ENCODE results near the gene CEP89.
"Not testable (repeated sequence)": the region's sequence is repeated elsewhere in the genome, so short reads cannot be mapped to it uniquely, and the experiment has no call there.

The CEP89 gene

GRCh38 chr19:33005440-33005839, 33.7 kb upstream of the CEP89 start:
- Histone ChIP-seq H4K20me1 (ENCODE audit: insufficient read depth, low read length) (no peaks in the 10 kb centered on the region), H3K79me2 (ENCODE audit: insufficient read depth, low read length) (no peaks in the 10 kb centered on the region), H2AFZ (ENCODE audit: low read length) (no peak overlapping the region), H3K36me3 (ENCODE audit: insufficient read depth, low read length) (0 out of 2 replicates have a peak, but pooled peaks cover 3% of the 10 kb centered on the region), H3K27ac (ENCODE audit: low read depth, low read length, poor library complexity, severe bottlenecking) (no peak overlapping the region), H3K9me2 (ENCODE audit: low read depth, low read length) (no peaks in the 10 kb centered on the region), H3K4me3 (ENCODE audit: low read depth, low read length, poor library complexity, severe bottlenecking) (no peak overlapping the region), H3K9me3 (ENCODE audit: low read length) (no peaks in the 10 kb centered on the region), H3K9ac (ENCODE audit: low read length) (no peak overlapping the region), H3K4me1 (ENCODE audit: insufficient read depth, low read length, severe bottlenecking) (peaks cover 3% of the 10 kb centered on the region), H3K27me3 (ENCODE audit: insufficient read depth, low read length) (no peaks in the 10 kb centered on the region), H3F3A (ENCODE audit: insufficient read depth, low read length) (no peaks in the 10 kb centered on the region), H3K4me2 (ENCODE audit: low read length) (no peak overlapping the region)
- no peak for TF ChIP-seq CTCF (IDR thresholded peaks at IDR 0.05; ENCODE audit: low read length)
- TF ChIP-seq EZH2 (IDR thresholded peaks at IDR 0.05; ENCODE audit: borderline replicate concordance, low read length): no peak

GRCh38 chr19:33003424-33004024, 31.8 kb upstream of the CEP89 start:
- H3K9me3 ChIP-seq (ENCODE audit: low read length); H3K4me2 ChIP-seq (ENCODE audit: low read length); H3K4me3 ChIP-seq (ENCODE audit: low read depth, low read length, poor library complexity, severe bottlenecking); H3K79me2 ChIP-seq (ENCODE audit: insufficient read depth, low read length); H3F3A ChIP-seq (ENCODE audit: insufficient read depth, low read length); H4K20me1 ChIP-seq (ENCODE audit: insufficient read depth, low read length); H2AFZ ChIP-seq (ENCODE audit: low read length); H3K27ac ChIP-seq (ENCODE audit: low read depth, low read length, poor library complexity, severe bottlenecking); H3K4me1 ChIP-seq (ENCODE audit: insufficient read depth, low read length, severe bottlenecking); H3K9me2 ChIP-seq (ENCODE audit: low read depth, low read length); H3K27me3 ChIP-seq (ENCODE audit: insufficient read depth, low read length); H3K9ac ChIP-seq (ENCODE audit: low read length); H3K36me3 ChIP-seq (ENCODE audit: insufficient read depth, low read length): not testable (repeated sequence)

GRCh38 chr19:33002126-33002865, 30.5 kb upstream of the CEP89 start:
- not testable (repeated sequence) for H3K4me1 ChIP-seq (ENCODE audit: insufficient read depth, low read length, severe bottlenecking); H3F3A ChIP-seq (ENCODE audit: insufficient read depth, low read length); H3K27ac ChIP-seq (ENCODE audit: low read depth, low read length, poor library complexity, severe bottlenecking); H3K27me3 ChIP-seq (ENCODE audit: insufficient read depth, low read length); H2AFZ ChIP-seq (ENCODE audit: low read length); H3K4me3 ChIP-seq (ENCODE audit: low read depth, low read length, poor library complexity, severe bottlenecking); H3K4me2 ChIP-seq (ENCODE audit: low read length); H3K9ac ChIP-seq (ENCODE audit: low read length); H4K20me1 ChIP-seq (ENCODE audit: insufficient read depth, low read length); H3K9me2 ChIP-seq (ENCODE audit: low read depth, low read length); H3K79me2 ChIP-seq (ENCODE audit: insufficient read depth, low read length); H3K9me3 ChIP-seq (ENCODE audit: low read length); H3K36me3 ChIP-seq (ENCODE audit: insufficient read depth, low read length)

GRCh38 chr19:33000910-33001309, 29.2 kb upstream of the CEP89 start:
- Histone ChIP-seq H3K4me1 (ENCODE audit: insufficient read depth, low read length, severe bottlenecking) (peaks cover 6% of the 10 kb centered on the region), H3K4me3 (ENCODE audit: low read depth, low read length, poor library complexity, severe bottlenecking) (no peak overlapping the region), H3K36me3 (ENCODE audit: insufficient read depth, low read length) (no peaks in the 10 kb centered on the region), H3F3A (ENCODE audit: insufficient read depth, low read length) (no peaks in the 10 kb centered on the region), H3K9ac (ENCODE audit: low read length) (no peak overlapping the region), H3K27me3 (ENCODE audit: insufficient read depth, low read length) (no peaks in the 10 kb centered on the region), H4K20me1 (ENCODE audit: insufficient read depth, low read length) (no peaks in the 10 kb centered on the region), H3K4me2 (ENCODE audit: low read length) (no peak overlapping the region), H3K27ac (ENCODE audit: low read depth, low read length, poor library complexity, severe bottlenecking) (no peak overlapping the region), H3K9me2 (ENCODE audit: low read depth, low read length) (no peaks in the 10 kb centered on the region), H3K9me3 (ENCODE audit: low read length) (no peaks in the 10 kb centered on the region), H3K79me2 (ENCODE audit: insufficient read depth, low read length) (no peaks in the 10 kb centered on the region), H2AFZ (ENCODE audit: low read length) (no peak overlapping the region)
- TF ChIP-seq EZH2 (IDR thresholded peaks at IDR 0.05; ENCODE audit: borderline replicate concordance, low read length): no peak
- no peak for TF ChIP-seq CTCF (IDR thresholded peaks at IDR 0.05; ENCODE audit: low read length)
